ENCODE measurements around the gene NLRP6.
A peak's percentile ranks its signal among the peaks of the same experiment; 100 is the strongest.
"Not testable (repeated sequence)": the region's sequence is repeated elsewhere in the genome, so short reads cannot be mapped to it uniquely, and the experiment has no call there.

Gene NLRP6

GRCh38 chr11:326842-327580 is 48.8 kb downstream of the NLRP6 start:
- DNase-seq: peak; percentile 32

DNA sequence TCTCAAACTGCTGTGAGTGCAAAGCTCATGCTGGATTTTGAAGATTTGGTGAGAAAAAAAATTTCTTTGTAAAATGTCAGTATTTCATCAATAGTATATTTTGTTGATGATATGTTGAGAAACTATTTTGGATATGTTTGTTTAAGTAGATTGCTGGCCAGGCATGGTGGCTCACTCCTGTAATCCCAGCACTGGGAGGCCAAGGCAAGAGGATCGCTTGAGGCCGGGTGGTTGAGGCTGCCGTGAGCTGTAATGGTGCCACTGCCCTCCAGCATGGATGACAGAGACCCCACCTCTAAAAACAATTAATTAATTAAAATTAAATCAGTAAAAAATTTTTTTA is 49.3 kb downstream of the NLRP6 start:
- no peak for DNase-seq

DNA sequence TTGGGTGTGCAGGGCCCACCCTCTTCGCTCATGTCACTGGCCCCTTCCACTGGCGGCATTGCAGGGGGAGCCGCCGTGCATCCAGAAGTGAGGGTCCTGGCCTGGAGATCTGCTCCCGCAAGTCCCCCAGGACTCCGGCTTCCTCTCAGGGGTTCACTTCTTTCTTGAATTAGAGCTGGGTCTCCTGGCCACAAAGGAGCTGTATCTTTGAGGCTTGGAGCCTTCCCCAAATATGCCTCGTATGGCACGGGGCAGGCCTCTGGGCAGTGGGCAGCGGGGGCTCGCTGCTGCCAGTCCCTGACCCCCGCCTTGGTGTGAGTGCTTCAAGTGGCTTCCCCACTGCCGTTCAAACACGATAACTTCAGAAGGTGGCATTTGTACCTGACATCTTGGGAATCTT is 49.8 kb downstream of the NLRP6 start:
- DNase-seq: no peak

DNA sequence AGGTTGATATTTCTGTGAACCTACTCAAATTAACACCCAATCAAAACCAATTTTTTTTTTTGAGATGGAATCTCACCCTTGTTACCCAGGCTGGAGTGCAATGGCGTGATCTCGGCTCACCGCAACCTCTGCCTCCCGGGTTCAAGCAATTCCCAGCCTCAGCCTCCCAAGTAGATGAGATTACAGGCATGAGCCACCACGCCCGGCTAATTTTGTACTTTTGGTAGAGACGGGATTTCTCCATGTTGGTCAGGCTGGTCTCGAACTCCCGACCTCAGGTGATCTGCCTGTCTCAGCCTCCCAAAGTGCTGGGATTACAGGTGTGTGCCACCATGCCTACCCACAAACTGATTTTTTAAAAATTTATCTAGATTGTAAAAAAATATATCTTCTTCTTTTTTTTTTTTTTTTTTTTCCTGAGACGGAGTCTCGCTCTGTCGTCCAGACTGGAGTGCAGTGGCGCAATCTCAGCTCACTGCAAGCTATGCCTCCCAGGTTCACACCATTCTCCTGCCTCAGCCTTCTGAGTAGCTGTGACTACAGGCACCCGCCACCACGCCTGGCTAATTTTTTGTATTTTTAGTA is 50.4 kb downstream of the NLRP6 start:
- not testable (repeated sequence) for DNase-seq

- DNase-seq: no peak
These were observed 51.7 kb downstream of the NLRP6 start for GRCh38 chr11:329886-330253.

- DNase-seq: no peak
These were observed 52.1 kb downstream of the NLRP6 start for GRCh38 chr11:330307-330693.

- DNase-seq: no peak
These were observed 52.6 kb downstream of the NLRP6 start for GRCh38 chr11:330694-331357.

GRCh38 chr11:331358-332060 is 53.3 kb downstream of the NLRP6 start:
- no peak for DNase-seq

GRCh38 chr11:332651-333480 is 54.7 kb downstream of the NLRP6 start:
- no peak for DNase-seq

DNA sequence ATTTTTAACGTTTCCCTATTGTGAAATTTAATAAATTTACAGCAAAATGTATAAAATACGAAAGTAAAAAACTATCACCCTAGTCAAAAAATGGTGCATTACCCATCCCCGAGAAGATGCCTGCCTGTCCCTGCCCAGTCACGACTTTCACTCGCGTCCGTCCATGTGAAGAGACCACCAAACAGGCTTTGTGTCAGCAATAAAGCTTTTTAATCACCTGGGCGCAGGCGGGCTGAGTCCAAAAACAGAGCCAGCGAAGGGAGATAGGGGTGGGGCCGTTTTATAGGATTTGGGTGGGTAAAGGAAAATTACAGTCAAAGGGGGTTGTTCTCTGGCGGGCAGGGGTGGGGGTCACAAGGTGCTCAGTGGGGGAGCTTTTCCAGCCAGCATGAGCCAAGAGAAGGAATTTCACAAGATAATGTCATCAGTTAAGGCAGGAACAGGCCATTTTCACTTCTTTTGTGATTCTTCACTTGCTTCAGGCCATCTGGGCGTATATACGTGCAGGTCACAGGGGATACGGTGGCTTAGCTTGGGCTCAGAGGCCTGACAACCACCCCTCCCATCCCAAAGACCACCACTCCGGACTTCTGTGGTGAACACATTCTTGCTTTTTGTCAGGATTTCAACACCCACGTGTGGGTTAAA is 55.5 kb downstream of the NLRP6 start:
- DNase-seq: not testable (repeated sequence)

DNA sequence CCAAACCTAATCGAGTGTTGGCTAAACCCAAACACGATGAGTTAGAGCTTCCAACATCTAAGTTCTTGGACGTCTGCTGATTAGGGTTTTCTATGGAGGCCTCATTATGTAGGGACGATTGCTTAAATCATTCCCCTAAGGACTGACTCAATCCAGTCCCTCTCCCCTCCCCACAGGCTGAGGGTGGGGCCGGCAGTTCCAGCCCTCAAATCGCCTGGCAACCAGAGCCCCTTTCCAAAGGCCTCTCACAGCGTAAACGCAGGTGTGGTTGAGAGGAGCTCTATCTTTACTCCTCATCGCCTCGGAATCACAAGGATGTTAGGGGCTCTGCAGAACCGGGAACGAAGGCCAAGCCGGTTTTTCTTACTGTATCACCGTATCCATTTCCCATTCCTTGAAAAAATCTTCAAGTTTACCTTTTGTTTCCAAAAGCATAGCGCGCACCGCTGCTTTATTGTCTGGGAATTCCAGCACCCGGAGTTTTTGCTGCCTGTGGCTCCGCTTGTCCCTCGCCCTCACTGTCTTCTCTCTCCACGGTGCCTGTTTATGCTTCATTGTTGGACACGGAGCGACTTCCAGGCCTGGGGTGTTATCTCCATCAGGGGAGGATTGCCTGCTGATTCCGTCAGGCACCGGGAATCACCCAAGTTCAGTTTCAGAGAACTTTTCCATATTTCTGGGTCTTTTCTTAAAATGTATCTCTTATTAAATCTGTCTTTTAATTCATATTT is 56.2 kb downstream of the NLRP6 start:
- no peak for DNase-seq

Data from GDM1 (cell line).